HepG2 (cell line): ENCODE data around the gene MYO10. TPM values are rescaled to one million over a fixed set of nuclear protein-coding genes. Genes with fewer than 3 reads are reported as not detected.

Experiments
- HNF4A ChIP-seq: sonication (generic); formaldehyde crosslinking; IDR thresholded peaks from 2 replicates; pipeline ENCODE4 v1.4.0; 2020; ENCODE audit warnings: missing genetic modification reagents
- MYC ChIP-seq: sonication (generic); formaldehyde crosslinking; IDR thresholded peaks from 2 replicates; pipeline ENCODE4 v1.9.0; 2021; ENCODE audit warnings: missing genetic modification reagents, borderline replicate concordance
- NCOA1 ChIP-seq: sonication (generic); formaldehyde crosslinking; IDR thresholded peaks from 2 replicates; pipeline ENCODE4 v1.9.0; 2021; ENCODE audit warnings: missing genetic modification reagents
- PAXIP1 ChIP-seq: sonication (generic); formaldehyde crosslinking; conservative IDR thresholded peaks from 2 replicates; pipeline ENCODE4 v1.4.0; 2020; ENCODE audit warnings: mild to moderate bottlenecking, missing genetic modification reagents, moderate library complexity
- PHF21A ChIP-seq: sonication (generic); formaldehyde crosslinking; IDR thresholded peaks from 2 replicates; pipeline ENCODE4 v1.5.0; 2020; ENCODE audit warnings: mild to moderate bottlenecking, missing genetic modification reagents
- THRA ChIP-seq: sonication (generic); formaldehyde crosslinking; IDR thresholded peaks from 2 replicates; pipeline ENCODE4 v1.4.0; 2020; ENCODE audit warnings: missing genetic modification reagents, borderline replicate concordance
- ZIK1 ChIP-seq: sonication (generic); formaldehyde crosslinking; IDR thresholded peaks from 2 replicates; pipeline ENCODE4 v1.5.0; 2020; ENCODE audit warnings: mild to moderate bottlenecking, low read depth, missing genetic modification reagents, borderline replicate concordance
- ZNF30 ChIP-seq: sonication (generic); formaldehyde crosslinking; IDR thresholded peaks from 2 replicates; pipeline ENCODE4 v1.5.0; 2020; ENCODE audit warnings: mild to moderate bottlenecking, missing genetic modification reagents
- ZNF556 ChIP-seq: sonication (generic); formaldehyde crosslinking; IDR thresholded peaks from 2 replicates; pipeline ENCODE4 v1.4.0; 2020; ENCODE audit warnings: mild to moderate bottlenecking, missing genetic modification reagents, borderline replicate concordance
- ZNF609 ChIP-seq: sonication (generic); formaldehyde crosslinking; IDR thresholded peaks from 2 replicates; pipeline ENCODE4 v1.4.0; 2020; ENCODE audit warnings: mild to moderate bottlenecking, missing genetic modification reagents, borderline replicate concordance
- ZSCAN30 ChIP-seq: sonication (generic); formaldehyde crosslinking; IDR thresholded peaks from 2 replicates; pipeline ENCODE4 v1.5.0; 2020; ENCODE audit warnings: mild to moderate bottlenecking, missing genetic modification reagents
- polyA plus RNA-seq, 8 experiments: library from polyadenylated mRNA; depleted of rRNA in 3 of 8; stranded (reverse) in 7 of 8; unstranded in 1 of 8; fragments of >200 nt; fragmentation: Illumina TruSeq in 4 of 8; extraction: Trizol in 4 of 8; gene quantifications; 2 replicates each; pipeline versions ENCODE4 v1.2.1 to v1.2.3, GENCODE V29; 2011 to 2016; ENCODE audit warnings: low read depth in 4 of 8, missing spikeins in 1 of 8, mixed read lengths in 1 of 8; ENCODE audit not compliant: insufficient read depth in 1 of 8
- total RNA-seq, 5 experiments: library from RNA; depleted of rRNA; stranded (reverse); fragments of >200 nt; fragmentation: Illumina TruSeq; extraction: Trizol; gene quantifications; 2 replicates each; pipeline ENCODE4 v1.2.3, GENCODE V29; 2016; ENCODE audit warnings: low read depth in 1 of 5

MYO10 gene
- total and polyA plus RNA-seq, 2 of the 13 experiments (the other 11 are each of a cell fraction or from before 2014, with no cell fraction given) = 4.5 to 14.0 TPM

- TF ChIP-seq ZNF609 (CRISPR knock-in tag) (peak; percentile 27; the same call in 1 of the 2 replicates), MYC (CRISPR knock-in tag) (no peak), THRA (CRISPR knock-in tag) (no peak), ZNF30 (peak; percentile 15; the same call in 1 of the 2 replicates), HNF4A (CRISPR knock-in tag) (peak; percentile 35), PHF21A (peak; percentile 4; the same call in 1 of the 2 replicates), ZNF556 (CRISPR knock-in tag) (peak; percentile 15; the same call in 1 of the 2 replicates), ZIK1 (CRISPR knock-in tag) (no peak), NCOA1 (0 out of 2 replicates have a peak, but pooled peaks have one; percentile 51), ZSCAN30 (peak; percentile 3; the same call in 1 of the 2 replicates), PAXIP1 (peak; percentile 43)
Measured at GRCh38 chr5:16735101-16736060, 200.7 kb downstream of the MYO10 start (continued).
